ENCODE measurements around the gene NINJ1. TPM values are rescaled to one million over a fixed set of nuclear protein-coding genes. Genes with fewer than 3 reads are reported as not detected.

The NINJ1 gene
- total and polyA plus RNA-seq, 2 of the 13 experiments (the other 11 are each of a cell fraction or from before 2014, with no cell fraction given): 81.2 to 92.1 TPM

DNA sequence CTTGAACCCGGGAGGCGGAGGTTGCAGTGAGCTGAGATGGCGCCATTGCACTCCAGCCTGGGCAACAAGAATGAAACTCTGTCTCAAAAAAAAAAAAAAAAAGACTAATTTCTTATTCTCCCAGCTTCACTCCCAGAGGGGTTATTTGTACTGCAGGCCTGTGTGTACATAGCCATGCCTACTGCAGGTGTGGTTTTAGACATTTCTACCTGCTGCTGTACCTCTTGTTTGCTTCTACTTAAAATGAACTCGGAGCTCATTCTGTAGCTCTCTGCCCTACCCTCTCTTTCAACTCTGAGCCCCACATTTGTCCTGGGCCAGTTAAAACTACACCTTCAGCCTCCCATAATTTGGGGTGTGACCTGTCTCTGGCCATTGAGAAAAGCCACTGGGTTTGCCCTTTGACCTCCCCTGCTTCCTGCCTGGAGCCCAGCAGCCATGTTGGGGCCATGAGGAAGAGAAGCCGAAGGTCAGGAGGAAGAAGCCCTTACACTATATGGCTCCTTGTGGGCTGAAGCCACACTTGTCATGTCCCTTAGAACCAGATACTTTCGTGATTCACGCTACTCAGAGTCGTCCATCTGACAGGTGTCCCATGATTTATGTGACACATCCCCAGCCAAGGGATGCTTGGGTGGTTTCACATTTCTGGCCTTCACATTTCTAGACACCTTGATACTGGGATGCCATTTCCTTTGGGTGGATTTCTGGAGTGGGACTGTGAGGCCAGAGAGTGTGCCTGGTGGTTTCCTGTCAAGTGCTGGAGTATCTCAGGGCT lies 47.4 kb downstream of the NINJ1 start:
- ChIA-PET POLR2A (no interaction called here), CTCF (ENCODE audit: low intra/inter-chr PET ratio, low total read pairs) (no interaction called here)
- peaks cover 1 to 5% of the 10 kb centered on the region in 2 experiments; a peak in 2 of 5 replicates for H3K27me3 ChIP-seq (ENCODE audit: control insufficient read depth in 1 of 2, insufficient read depth in 2 of 2, low read length in 2 of 2)
- TF ChIP-seq TMF1 (CRISPR knock-in tag; IDR thresholded peaks at IDR 0.05; ENCODE audit: low read depth) (no peak), NR2F6 (IDR thresholded peaks at IDR 0.05) (peak; percentile 35; the same call in 1 of the 2 replicates), NR2F6 (CRISPR knock-in tag; IDR thresholded peaks at IDR 0.05) (no peak)
- H2AFZ ChIP-seq (ENCODE audit: low read length): no peak overlapping the region
- FAIRE-seq (no peak), ATAC-seq (no peak), DNase-seq (ENCODE audit: low spot score) (no peak)
- H3K4me3 ChIP-seq (replicated peaks in 1 of 3; ENCODE audit: insufficient read depth in 1 of 3, low read depth in 2 of 3, low read length in 3 of 3): no peak overlapping the region
- H3K79me2 ChIP-seq (ENCODE audit: insufficient read depth, low read length): no peaks in the 10 kb centered on the region
- peaks cover 28% of the 10 kb centered on the region for H3K4me1 ChIP-seq (ENCODE audit: insufficient read depth, low read length)
- WGBS (ENCODE audit: low lambda C conversion rate): 82% methylated on average over 8 of the region's 8 CpGs
- H3K36me3 ChIP-seq (replicated peaks in 1 of 2; ENCODE audit: control insufficient read depth in 1 of 2, insufficient read depth in 2 of 2, low read length in 2 of 2): no peaks in the 10 kb centered on the region
- H3K9ac ChIP-seq (ENCODE audit: insufficient read depth, low read depth, low read length): no peak overlapping the region
- intact Hi-C loops (cut with micrococcal nuclease; ENCODE audit: unreplicated experiment) (no loop called here), in situ Hi-C loops (cut with HindIII; ENCODE audit: extremely low pct_ligation_motif_present, low pct_unique_long_range_greater_than_20kb) (no loop called here)
- no peak overlapping the region for H3K4me2 ChIP-seq (ENCODE audit: low read depth, low read length)
- BruUV-seq (replicated peaks): no TSS peak
- no peak overlapping the region for H3K27ac ChIP-seq (ENCODE audit: extremely low read length, insufficient read depth, low read length)
- H4K20me1 ChIP-seq (ENCODE audit: insufficient read depth, low read length): no peaks in the 10 kb centered on the region
- no peaks in the 10 kb centered on the region for H3K9me3 ChIP-seq (ENCODE audit: low read length)

- Histone ChIP-seq H3K79me2 (ENCODE audit: insufficient read depth, low read length) (no peaks in the 10 kb centered on the region), H3K4me2 (ENCODE audit: low read depth, low read length) (no peak overlapping the region), H3K9ac (ENCODE audit: insufficient read depth, low read depth, low read length) (no peak overlapping the region), H3K4me1 (ENCODE audit: insufficient read depth, low read length) (peaks cover 21% of the 10 kb centered on the region), H3K27ac (ENCODE audit: extremely low read length, insufficient read depth, low read length) (no peak overlapping the region), H2AFZ (ENCODE audit: low read length) (no peak overlapping the region), H4K20me1 (ENCODE audit: insufficient read depth, low read length) (no peaks in the 10 kb centered on the region), H3K4me3 (replicated peaks in 1 of 3; ENCODE audit: insufficient read depth in 1 of 3, low read depth in 2 of 3, low read length in 3 of 3) (no peak overlapping the region), H3K9me3 (ENCODE audit: low read length) (no peaks in the 10 kb centered on the region), H3K27me3 (ENCODE audit: control insufficient read depth in 1 of 2, insufficient read depth in 2 of 2, low read length in 2 of 2) (peaks cover 1 to 5% of the 10 kb centered on the region in 2 experiments; a peak in 2 of 5 replicates), H3K36me3 (replicated peaks in 1 of 2; ENCODE audit: control insufficient read depth in 1 of 2, insufficient read depth in 2 of 2, low read length in 2 of 2) (no peaks in the 10 kb centered on the region)
- no TSS peak for BruUV-seq (replicated peaks)
- POLR2A ChIA-PET: interaction anchor here (1.1 kb wide), 1 partner anchor 10 kb away, joined by 3 read pairs; no protein-coding TSS in a partner anchor
- intact Hi-C loops (cut with micrococcal nuclease; ENCODE audit: unreplicated experiment) (no loop called here), in situ Hi-C loops (cut with HindIII; ENCODE audit: extremely low pct_ligation_motif_present, low pct_unique_long_range_greater_than_20kb) (no loop called here)
- ATAC-seq (no peak), FAIRE-seq (no peak), DNase-seq (ENCODE audit: low spot score) (no peak)
- 95% methylated on average over 4 of the region's 4 CpGs for WGBS (ENCODE audit: low lambda C conversion rate)
- CTCF ChIA-PET (ENCODE audit: low intra/inter-chr PET ratio, low total read pairs): no interaction called here
- TF ChIP-seq SP1 (IDR thresholded peaks at IDR 0.05) (no peak), SP1 (CRISPR knock-in tag; IDR thresholded peaks at IDR 0.05) (no peak), BCL6 (CRISPR knock-in tag; IDR thresholded peaks at IDR 0.05) (no peak), ZNF850 (CRISPR knock-in tag; conservative IDR thresholded peaks at IDR 0.05) (no peak), ZFAT (CRISPR knock-in tag; conservative IDR thresholded peaks at IDR 0.05) (no peak), HOXA3 (CRISPR knock-in tag; IDR thresholded peaks at IDR 0.05) (no peak), DNMT3B (CRISPR knock-in tag; conservative IDR thresholded peaks at IDR 0.05) (no peak), ZNF570 (CRISPR knock-in tag; IDR thresholded peaks at IDR 0.05; ENCODE audit: borderline replicate concordance) (no peak), POLR2AphosphoS5 (IDR thresholded peaks at IDR 0.05; ENCODE audit: low read depth, low read length) (no peak), MATR3 (CRISPR knock-in tag; IDR thresholded peaks at IDR 0.05) (no peak), PAF1 (CRISPR knock-in tag; IDR thresholded peaks at IDR 0.05) (no peak), HMGA1 (CRISPR knock-in tag; conservative IDR thresholded peaks at IDR 0.05) (no peak)
- TF ChIP-seq, protein P1, sequence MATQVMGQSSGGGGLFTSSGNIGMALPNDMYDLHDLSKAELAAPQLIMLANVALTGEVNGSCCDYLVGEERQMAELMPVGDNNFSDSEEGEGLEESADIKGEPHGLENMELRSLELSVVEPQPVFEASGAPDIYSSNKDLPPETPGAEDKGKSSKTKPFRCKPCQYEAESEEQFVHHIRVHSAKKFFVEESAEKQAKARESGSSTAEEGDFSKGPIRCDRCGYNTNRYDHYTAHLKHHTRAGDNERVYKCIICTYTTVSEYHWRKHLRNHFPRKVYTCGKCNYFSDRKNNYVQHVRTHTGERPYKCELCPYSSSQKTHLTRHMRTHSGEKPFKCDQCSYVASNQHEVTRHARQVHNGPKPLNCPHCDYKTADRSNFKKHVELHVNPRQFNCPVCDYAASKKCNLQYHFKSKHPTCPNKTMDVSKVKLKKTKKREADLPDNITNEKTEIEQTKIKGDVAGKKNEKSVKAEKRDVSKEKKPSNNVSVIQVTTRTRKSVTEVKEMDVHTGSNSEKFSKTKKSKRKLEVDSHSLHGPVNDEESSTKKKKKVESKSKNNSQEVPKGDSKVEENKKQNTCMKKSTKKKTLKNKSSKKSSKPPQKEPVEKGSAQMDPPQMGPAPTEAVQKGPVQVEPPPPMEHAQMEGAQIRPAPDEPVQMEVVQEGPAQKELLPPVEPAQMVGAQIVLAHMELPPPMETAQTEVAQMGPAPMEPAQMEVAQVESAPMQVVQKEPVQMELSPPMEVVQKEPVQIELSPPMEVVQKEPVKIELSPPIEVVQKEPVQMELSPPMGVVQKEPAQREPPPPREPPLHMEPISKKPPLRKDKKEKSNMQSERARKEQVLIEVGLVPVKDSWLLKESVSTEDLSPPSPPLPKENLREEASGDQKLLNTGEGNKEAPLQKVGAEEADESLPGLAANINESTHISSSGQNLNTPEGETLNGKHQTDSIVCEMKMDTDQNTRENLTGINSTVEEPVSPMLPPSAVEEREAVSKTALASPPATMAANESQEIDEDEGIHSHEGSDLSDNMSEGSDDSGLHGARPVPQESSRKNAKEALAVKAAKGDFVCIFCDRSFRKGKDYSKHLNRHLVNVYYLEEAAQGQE (IDR thresholded peaks at IDR 0.05; ENCODE audit: borderline replicate concordance in 1 of 2, low read depth in 1 of 2, low read length in 2 of 2): no peak
These were observed 48.4 kb downstream of the NINJ1 start for GRCh38 chr9:93085676-93086075.
